NCI-H1436 (cell line): ENCODE measurements around the gene ZBTB7C.

Experiments used
- DNase-seq: peaks from one replicate; lab custom pipeline; 2025; lab: John Stamatoyannopoulos, UW

Gene ZBTB7C

GRCh38 chr18:48058486-48058885, 350.7 kb downstream of the ZBTB7C start:
- DNase-seq: no peak

GRCh38 chr18:48057018-48057417, 352.2 kb downstream of the ZBTB7C start:
- DNase-seq: no peak

- no peak for DNase-seq
These were observed 353.8 kb downstream of the ZBTB7C start for GRCh38 chr18:48055351-48055750.

DNA sequence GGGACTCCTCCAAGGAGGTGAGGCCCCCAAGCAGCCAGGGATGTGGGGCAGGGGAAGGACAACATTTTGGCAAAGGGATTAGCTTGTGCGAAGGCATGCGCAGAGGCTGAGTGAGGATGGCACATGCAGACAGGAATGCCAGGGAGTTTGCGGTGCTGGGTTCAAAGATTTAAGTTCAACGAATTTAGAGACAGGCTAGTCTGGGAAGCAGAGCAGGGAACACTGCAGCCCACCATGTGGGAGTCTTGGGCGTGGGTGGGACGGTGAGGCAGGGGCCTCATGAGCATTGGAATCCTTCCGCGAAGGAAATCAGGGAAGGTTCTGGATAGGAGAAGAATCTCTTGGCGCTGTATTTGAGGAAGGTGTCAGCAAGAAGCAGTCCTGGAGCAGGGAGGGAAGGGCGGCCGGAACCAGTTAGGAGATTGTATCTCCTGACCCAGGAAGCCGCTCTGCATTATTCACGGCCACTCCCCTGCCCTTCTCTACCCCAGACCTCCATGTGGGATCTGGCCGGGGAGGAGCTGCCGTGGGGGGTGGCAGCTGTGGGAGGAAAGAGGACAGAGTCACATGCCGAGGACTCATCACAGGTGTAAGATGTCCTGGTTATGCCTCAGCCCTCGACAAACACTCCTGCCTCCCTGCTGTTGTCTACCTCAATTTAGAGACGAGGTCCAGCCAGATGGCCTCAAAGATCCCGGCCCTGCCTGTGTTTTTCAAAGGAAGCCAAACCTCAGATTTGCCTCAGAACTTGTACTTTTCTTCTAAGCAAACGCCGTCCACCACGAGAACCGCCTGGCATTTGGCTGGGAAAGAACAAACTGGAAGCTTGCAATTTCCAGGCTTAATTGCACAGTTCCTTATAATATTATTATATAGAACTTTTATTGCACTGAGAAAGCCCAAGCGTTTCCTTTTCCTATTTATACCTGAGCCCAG, 355.0 kb downstream of the ZBTB7C start:
- DNase-seq: no peak

GRCh38 chr18:48052842-48053241, 356.3 kb downstream of the ZBTB7C start:
- DNase-seq: no peak

- no peak for DNase-seq
These were observed 357.0 kb downstream of the ZBTB7C start for GRCh38 chr18:48051945-48052840.

DNA sequence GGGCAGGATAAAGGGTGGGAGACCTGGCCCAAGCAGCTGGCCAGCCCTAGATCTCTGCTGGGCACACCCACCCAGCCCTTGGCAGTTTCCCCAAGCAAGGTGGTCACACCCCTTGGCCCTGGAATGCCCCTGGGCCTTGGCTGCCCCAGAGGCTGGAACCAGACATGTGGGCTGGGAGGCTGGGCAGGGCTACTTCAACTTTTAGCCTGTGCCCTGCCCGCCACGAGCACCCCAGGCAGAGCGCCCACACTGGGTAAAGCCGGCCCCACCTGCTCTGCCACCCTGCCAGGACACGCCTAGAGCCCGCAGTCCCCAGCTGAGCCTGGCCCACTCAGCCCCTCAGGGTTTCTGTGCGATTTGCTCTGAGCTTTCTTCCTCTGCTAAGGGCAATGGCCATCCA, 359.0 kb downstream of the ZBTB7C start:
- DNase-seq: no peak

GRCh38 chr18:48049757-48050156, 359.4 kb downstream of the ZBTB7C start:
- DNase-seq: no peak

DNA sequence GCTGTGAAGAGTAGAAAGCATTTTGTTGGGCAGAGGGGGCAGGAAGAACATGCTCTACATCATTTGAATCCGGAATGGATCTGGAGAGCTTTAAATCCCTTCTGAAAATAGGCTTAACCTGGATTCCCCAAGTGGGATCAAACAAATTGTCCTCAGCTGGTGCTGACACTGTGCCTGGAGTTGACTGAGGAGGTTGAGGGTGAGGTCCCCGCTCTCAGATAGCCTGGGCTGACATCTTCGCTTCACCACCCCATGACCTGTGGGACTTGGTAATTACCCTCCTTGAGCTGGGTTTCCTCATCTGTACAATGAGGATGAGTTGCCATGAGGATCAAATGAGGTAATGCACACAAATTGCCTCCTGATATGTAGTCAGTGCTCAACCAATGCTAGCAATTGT, 360.9 kb downstream of the ZBTB7C start:
- no peak for DNase-seq

- no peak for DNase-seq
These were observed 362.3 kb downstream of the ZBTB7C start for GRCh38 chr18:48046843-48047242.

DNA sequence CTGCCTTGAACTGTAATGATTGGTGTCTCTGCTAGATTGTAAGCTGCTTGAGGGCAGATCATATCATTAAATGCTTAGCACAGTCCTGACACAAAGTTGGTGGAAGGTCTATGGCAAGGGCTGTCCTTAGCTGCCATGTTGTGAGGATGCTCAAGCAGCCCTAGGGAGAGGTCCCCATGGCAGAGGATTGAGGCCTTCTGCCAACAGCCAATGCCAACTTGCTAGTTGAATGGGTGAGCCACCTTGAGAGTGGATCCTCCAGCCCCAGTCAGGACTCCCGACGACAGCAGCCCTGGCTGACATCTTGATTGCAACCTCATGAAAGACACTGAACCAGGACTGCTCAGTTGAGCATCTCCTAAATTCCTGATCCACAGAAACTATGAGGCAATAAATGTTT, 363.4 kb downstream of the ZBTB7C start:
- DNase-seq: no peak

DNA sequence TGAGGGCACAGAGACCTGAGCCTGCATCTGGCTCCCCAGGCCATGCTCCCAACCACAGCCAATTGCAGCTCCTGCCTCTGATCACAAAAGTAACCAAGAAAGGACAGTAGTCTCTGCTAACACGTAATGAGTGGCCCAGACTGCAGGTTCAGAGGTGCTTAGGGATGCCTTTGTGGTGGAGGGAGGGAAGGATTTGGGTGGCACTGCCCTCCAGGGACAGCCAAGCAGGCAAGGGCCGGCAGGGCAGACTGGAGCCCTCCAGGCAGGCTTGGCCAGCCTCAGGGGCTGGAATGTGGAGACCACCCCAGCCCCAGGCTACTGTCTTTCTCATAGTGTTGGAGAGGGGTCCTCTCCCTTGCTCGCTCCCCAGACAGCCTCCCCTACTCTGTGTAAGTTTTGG, 364.2 kb downstream of the ZBTB7C start:
- DNase-seq: no peak

- DNase-seq: no peak
These were observed 366.0 kb downstream of the ZBTB7C start for GRCh38 chr18:48043166-48043565.

DNA sequence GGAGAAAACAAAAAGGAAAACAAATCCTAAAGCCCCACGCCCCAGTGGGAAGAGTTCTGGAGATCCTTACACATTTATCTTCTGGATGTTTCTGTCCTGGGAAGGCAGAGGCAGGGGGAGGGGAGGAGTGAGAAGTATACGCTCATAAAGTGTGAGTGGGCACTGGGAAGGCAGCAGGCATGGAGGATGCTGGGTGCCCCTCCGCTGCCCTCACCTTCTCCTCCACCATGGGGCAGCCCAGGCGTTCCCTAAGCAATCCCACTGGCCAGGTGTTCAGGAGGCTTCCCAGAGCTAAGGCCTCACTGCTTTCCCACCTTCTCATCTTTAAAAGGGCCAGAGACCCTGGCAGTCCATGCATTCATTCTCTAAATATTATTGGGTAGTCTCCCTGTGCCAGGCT, 366.8 kb downstream of the ZBTB7C start:
- no peak for DNase-seq

DNA sequence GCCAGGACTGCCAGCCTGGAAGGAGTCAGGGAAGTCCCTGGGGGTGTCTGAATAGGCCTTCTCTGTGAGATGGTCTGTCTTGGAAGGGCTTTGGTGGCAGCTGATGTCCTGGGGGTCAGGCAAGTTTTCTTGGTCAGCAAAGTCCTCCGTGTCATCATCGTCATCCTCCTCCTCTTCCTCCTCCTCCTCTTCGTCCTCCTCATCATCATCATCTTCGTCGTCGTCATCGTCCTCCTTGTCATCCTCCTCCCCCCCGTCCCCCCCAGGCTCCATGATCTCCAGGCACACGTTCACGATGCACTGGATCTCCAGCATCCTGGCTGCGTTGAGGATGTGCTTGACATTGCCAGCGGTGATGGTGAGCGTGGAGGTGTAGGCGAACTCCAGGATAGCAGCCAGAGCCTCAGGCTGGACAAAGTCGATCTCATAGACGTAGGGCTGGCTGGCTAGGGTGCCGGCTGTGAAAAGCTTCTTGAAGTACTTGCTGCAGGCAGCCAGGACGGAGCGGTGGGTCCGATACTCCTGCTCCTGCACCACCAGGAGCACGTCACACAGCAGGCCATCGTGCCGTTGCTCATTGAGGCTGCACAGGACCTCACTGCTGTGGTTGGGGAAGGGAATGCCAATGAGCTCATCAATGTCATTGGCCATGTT, 368.6 kb downstream of the ZBTB7C start:
- DNase-seq: no peak

- no peak for DNase-seq
These were observed 369.4 kb downstream of the ZBTB7C start for GRCh38 chr18:48039769-48040215.

GRCh38 chr18:48038636-48039035, 370.5 kb downstream of the ZBTB7C start:
- no peak for DNase-seq

- DNase-seq: no peak
These were observed 371.5 kb downstream of the ZBTB7C start for GRCh38 chr18:48037481-48038271.

DNA sequence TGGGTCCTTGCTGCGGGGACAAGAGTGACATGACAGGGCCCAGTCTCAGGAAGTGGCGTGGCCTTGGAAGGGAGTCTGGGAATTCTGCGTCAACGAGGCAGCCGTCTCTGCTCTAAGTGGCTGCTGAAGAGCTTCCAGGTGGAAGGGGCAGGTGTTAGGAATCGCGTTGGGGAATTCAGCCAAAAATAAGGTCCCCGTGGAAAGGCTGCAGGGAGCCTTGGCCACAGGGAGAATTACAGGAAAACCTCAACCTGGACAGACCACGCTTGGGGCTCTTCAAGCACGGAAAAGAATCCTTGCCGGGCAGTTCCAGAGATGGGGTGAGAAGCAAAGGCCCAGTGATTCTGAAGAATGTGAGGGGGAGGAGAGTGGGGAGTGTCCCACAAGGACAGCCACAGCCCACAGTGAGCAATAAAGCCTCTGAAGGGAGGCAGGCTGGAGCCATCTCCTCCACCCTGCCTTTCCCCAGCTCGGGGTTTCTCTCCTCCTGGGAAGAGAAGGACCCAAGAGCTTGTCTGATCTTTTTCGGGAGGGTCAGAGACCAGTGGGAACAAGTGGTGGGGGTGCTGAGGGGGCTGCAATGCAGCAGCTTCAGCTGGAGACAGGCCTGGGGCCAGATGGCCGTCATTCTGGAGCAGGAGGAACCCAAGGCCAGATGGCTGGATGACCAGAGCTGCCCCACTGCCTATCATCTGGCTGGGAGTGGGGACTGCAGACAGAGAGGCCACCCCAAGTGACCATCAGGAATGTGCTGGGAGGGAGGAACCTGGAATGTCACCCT, 372.4 kb downstream of the ZBTB7C start:
- no peak for DNase-seq

- no peak for DNase-seq
These were observed 373.0 kb downstream of the ZBTB7C start for GRCh38 chr18:48036226-48036625.

DNA sequence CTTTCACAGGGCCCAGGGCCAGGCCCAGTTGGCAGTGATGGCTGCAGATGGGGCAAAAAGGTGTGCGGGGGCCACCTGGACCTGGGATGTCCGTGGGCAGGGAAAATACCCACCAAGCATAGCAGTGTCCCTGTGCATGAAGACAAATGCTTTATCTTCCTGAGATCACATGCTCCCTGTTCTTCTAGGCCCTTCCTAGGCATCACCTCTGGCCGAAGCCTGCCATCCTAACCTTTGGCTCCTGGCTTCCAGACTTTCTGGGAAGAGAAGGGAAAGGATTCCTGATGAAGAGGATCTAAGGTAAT, 373.7 kb downstream of the ZBTB7C start:
- no peak for DNase-seq
